Ascending aorta (tissue), 2 donors: Measurements from ENCODE around the gene MEIS2. TPM values are rescaled to one million over a fixed set of nuclear protein-coding genes. Genes with fewer than 3 reads are reported as not detected.

Experiments used
- DNase-seq, 2 donors: peaks; one replicate each; pipeline ENCODE4 v3.0.0-alpha.2; 2019; ENCODE audit warnings: low spot score in 2 of 2
- H3K27ac ChIP-seq, 2 donors: fragments of 200-600 bp; sonication (generic); one replicate each; pipeline ENCODE4 v1.5.1; 2016 to 2017; ENCODE audit warnings: mild to moderate bottlenecking in 1 of 2
- H3K27me3 ChIP-seq: fragments of 200-600 bp; sonication (generic); one replicate; pipeline ENCODE4 v1.5.1; 2017
- H3K36me3 ChIP-seq, 2 donors: fragments of 200-600 bp; sonication (generic); one replicate each; pipeline ENCODE4 v1.5.1; 2016
- H3K4me1 ChIP-seq, 2 donors: fragments of 200-600 bp; sonication (generic); one replicate each; pipeline ENCODE4 v1.5.1; 2016 to 2017; ENCODE audit warnings: mild to moderate bottlenecking in 1 of 2
- H3K4me3 ChIP-seq, 2 donors: fragments of 200-600 bp; sonication (generic); one replicate each; pipeline ENCODE4 v1.5.1; 2016 to 2017; ENCODE audit warnings: mild to moderate bottlenecking in 1 of 2
- H3K9me3 ChIP-seq, 2 donors: fragments of 200-600 bp; sonication (generic); one replicate each; pipeline ENCODE4 v1.5.1; 2016
- CTCF ChIP-seq, 3 experiments: fragments of 200-600 bp in 2 of 3; fragments of 450-650 bp in 1 of 3; sonication (generic) in 2 of 3; IDR thresholded peaks; one replicate each; pipeline ENCODE4 v1.5.1; 2016 to 2019; ENCODE audit warnings: antibody characterized with exemption in 3 of 3, mild to moderate bottlenecking in 1 of 3, moderate library complexity in 1 of 3
- intact Hi-C: fragments of 100-400 bp; cut with DNase I; formaldehyde crosslinking; loops from one replicate; pipeline ENCODE4 v1.15.1; 2023
- total RNA-seq: library from RNA; depleted of rRNA; stranded (reverse); fragments of >200 nt; gene quantifications from one replicate; pipeline ENCODE4 v1.1.0, GENCODE V29; 2016

Gene MEIS2
- total RNA-seq, 1 donor from 2014 or later, result 11.5 TPM

GRCh38 chr15:37140531-37141058 is 40.2 kb upstream of the MEIS2 start:
- no peaks in the 10 kb centered on the region for H3K4me1 ChIP-seq
- no peaks in the 10 kb centered on the region for H3K36me3 ChIP-seq
- intact Hi-C loops, result no loop called here
- H3K4me3 ChIP-seq, result no peak overlapping the region
- no peak for TF ChIP-seq CTCF (IDR thresholded peaks at IDR 0.05)
- no peaks in the 10 kb centered on the region for H3K27me3 ChIP-seq
- no peak for DNase-seq
- H3K27ac ChIP-seq, result no peak overlapping the region
- no peaks in the 10 kb centered on the region for H3K9me3 ChIP-seq

- Histone ChIP-seq H3K4me3 (no peak overlapping the region), H3K4me1 (no peaks in the 10 kb centered on the region), H3K9me3 (no peaks in the 10 kb centered on the region), H3K27ac (no peak overlapping the region), H3K36me3 (no peaks in the 10 kb centered on the region), H3K27me3 (no peaks in the 10 kb centered on the region)
- TF ChIP-seq CTCF (IDR thresholded peaks at IDR 0.05), result no peak
- intact Hi-C loops, result loop anchor here (5.0 kb wide), 1 partner anchor 636 kb away; no protein-coding TSS in a partner anchor
- DNase-seq, result no peak
These were observed 38.4 kb upstream of the MEIS2 start for GRCh38 chr15:37138591-37139215.

- Histone ChIP-seq H3K36me3 (no peaks in the 10 kb centered on the region), H3K9me3 (no peaks in the 10 kb centered on the region), H3K27me3 (no peaks in the 10 kb centered on the region), H3K4me1 (no peaks in the 10 kb centered on the region), H3K27ac (no peak overlapping the region), H3K4me3 (no peak overlapping the region)
- TF ChIP-seq CTCF (IDR thresholded peaks at IDR 0.05), result no peak
- intact Hi-C loops, result loop anchor here (5.0 kb wide), 1 partner anchor 635 kb away; no protein-coding TSS in a partner anchor
- DNase-seq, result no peak
These were observed 36.9 kb upstream of the MEIS2 start for GRCh38 chr15:37137221-37137620.

GRCh38 chr15:37136666-37137065 is 36.3 kb upstream of the MEIS2 start:
- Histone ChIP-seq H3K4me3 (no peak overlapping the region), H3K27ac (no peak overlapping the region), H3K36me3 (no peaks in the 10 kb centered on the region), H3K27me3 (no peaks in the 10 kb centered on the region), H3K9me3 (no peaks in the 10 kb centered on the region), H3K4me1 (no peaks in the 10 kb centered on the region)
- DNase-seq, result no peak
- no peak for TF ChIP-seq CTCF (IDR thresholded peaks at IDR 0.05)
- intact Hi-C loops, result loop anchor here (5.0 kb wide), 1 partner anchor 634 kb away; no protein-coding TSS in a partner anchor

GRCh38 chr15:37135225-37135624 is 34.9 kb upstream of the MEIS2 start:
- no peak for DNase-seq
- H3K36me3 ChIP-seq, result no peaks in the 10 kb centered on the region
- no peak for TF ChIP-seq CTCF (IDR thresholded peaks at IDR 0.05)
- intact Hi-C loops, result loop anchor here (5.0 kb wide), 1 partner anchor 633 kb away; no protein-coding TSS in a partner anchor
- no peaks in the 10 kb centered on the region for H3K9me3 ChIP-seq
- H3K27ac ChIP-seq, result no peak overlapping the region
- no peaks in the 10 kb centered on the region for H3K27me3 ChIP-seq
- no peaks in the 10 kb centered on the region for H3K4me1 ChIP-seq
- H3K4me3 ChIP-seq, result no peak overlapping the region
